ENCODE results near the gene MR1. TPM values are rescaled to one million over a fixed set of nuclear protein-coding genes. Genes with fewer than 3 reads are reported as not detected.
A peak's percentile ranks its signal among the peaks of the same experiment; 100 is the strongest.

The MR1 gene
- total and polyA plus RNA-seq, 9 of the 15 experiments (the other 6 are each of a cell fraction or from before 2014, with no cell fraction given): 9.7 to 21.7 (median 15.6) TPM

DNA sequence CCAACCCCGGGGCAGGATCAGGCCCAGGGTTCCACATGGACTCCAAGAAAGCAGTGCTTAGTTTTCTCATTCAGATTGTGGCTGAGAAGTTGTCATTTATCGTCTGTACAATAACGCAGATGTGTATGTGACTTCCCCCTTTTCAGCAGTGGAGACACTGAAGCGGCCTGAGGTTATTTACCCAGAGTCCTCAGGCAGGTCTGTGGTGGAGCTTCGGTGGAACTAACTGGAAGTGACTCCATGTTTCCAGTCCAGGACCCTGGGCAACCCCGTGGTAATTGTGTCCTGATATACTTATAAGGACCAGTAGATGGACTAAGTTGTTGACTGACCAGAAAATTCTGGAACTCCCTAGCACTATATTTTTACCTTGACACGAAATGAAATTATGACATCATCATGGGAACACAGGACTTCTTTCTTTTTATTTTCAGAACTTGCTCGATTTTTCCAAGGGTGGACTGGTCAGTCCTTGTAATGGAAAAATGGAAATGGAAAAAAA lies 53.7 kb downstream of the MR1 start (continued):
- TF ChIP-seq BMI1 (IDR thresholded peaks at IDR 0.05; ENCODE audit: low read length) (no peak), PRPF4 (IDR thresholded peaks at IDR 0.05; ENCODE audit: insufficient read depth, low read depth, low read length, poor library complexity, severe bottlenecking) (no peak), ZNF778 (CRISPR knock-in tag; IDR thresholded peaks at IDR 0.05) (no peak), ASH1L (IDR thresholded peaks at IDR 0.05; ENCODE audit: borderline replicate concordance, low read depth, partially characterized antibody) (no peak), SAFB (IDR thresholded peaks at IDR 0.05; ENCODE audit: borderline replicate concordance, low read depth, low read length) (no peak), POLR2H (tag; IDR thresholded peaks at IDR 0.05; ENCODE audit: low read depth) (no peak), MYC (IDR thresholded peaks at IDR 0.05; ENCODE audit: low read depth, low read length) (no peak), MYC (CRISPR knock-in tag; IDR thresholded peaks at IDR 0.05; ENCODE audit: borderline replicate concordance, low read depth) (0 out of 2 replicates have a peak, but pooled peaks have one; percentile 1), NFE2L1 (tag; IDR thresholded peaks at IDR 0.05; ENCODE audit: borderline replicate concordance, low read depth) (no peak), BDP1 (IDR thresholded peaks at IDR 0.05; ENCODE audit: insufficient read depth, insufficient read length) (no peak), ZNF12 (CRISPR knock-in tag; IDR thresholded peaks at IDR 0.05) (no peak), ZNF589 (CRISPR knock-in tag; IDR thresholded peaks at IDR 0.05; ENCODE audit: low read depth) (no peak), RB1 (IDR thresholded peaks at IDR 0.05; ENCODE audit: low read depth) (0 out of 2 replicates have a peak, but pooled peaks have one; percentile 10), TAF1 (IDR thresholded peaks at IDR 0.05; ENCODE audit: control insufficient read depth, extremely low read depth, insufficient read depth, low read length, severe bottlenecking) (no peak), ZNF316 (IDR thresholded peaks at IDR 0.05) (no peak), NR3C1 (CRISPR knock-in tag; IDR thresholded peaks at IDR 0.05) (no peak), PCBP1 (IDR thresholded peaks at IDR 0.05; ENCODE audit: low read depth, low read length, poor library complexity, severe bottlenecking) (no peak), CCAR2 (IDR thresholded peaks at IDR 0.05; ENCODE audit: low read depth, low read length) (no peak), RAD21 (CRISPR knock-in tag; conservative IDR thresholded peaks at IDR 0.05 in 1 of 2, IDR thresholded peaks at IDR 0.05 in 1 of 2) (peak; percentile 25 to 26; a peak in 2 of 4 replicates), SETDB1 (IDR thresholded peaks at IDR 0.05; ENCODE audit: low read length) (no peak), TCF7L2 (IDR thresholded peaks at IDR 0.05; ENCODE audit: low read depth, low read length) (0 out of 2 replicates have a peak, but pooled peaks have one; percentile 8)
- TF ChIP-seq, protein P1, sequence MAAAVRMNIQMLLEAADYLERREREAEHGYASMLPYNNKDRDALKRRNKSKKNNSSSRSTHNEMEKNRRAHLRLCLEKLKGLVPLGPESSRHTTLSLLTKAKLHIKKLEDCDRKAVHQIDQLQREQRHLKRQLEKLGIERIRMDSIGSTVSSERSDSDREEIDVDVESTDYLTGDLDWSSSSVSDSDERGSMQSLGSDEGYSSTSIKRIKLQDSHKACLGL (CRISPR knock-in tag; IDR thresholded peaks at IDR 0.05; ENCODE audit: borderline replicate concordance, poor library complexity, severe bottlenecking): no peak
- TF ChIP-seq, protein P2, sequence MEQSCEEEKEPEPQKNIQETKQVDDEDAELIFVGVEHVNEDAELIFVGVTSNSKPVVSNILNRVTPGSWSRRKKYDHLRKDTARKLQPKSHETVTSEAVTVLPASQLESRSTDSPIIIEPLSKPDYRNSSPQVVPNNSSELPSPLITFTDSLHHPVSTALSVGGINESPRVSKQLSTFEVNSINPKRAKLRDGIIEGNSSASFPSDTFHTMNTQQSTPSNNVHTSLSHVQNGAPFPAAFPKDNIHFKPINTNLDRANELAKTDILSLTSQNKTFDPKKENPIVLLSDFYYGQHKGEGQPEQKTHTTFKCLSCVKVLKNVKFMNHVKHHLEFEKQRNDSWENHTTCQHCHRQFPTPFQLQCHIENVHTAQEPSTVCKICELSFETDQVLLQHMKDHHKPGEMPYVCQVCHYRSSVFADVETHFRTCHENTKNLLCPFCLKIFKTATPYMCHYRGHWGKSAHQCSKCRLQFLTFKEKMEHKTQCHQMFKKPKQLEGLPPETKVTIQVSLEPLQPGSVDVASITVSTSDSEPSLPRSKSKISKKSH (CRISPR knock-in tag; IDR thresholded peaks at IDR 0.05): no peak
- TF ChIP-seq, protein P3, sequence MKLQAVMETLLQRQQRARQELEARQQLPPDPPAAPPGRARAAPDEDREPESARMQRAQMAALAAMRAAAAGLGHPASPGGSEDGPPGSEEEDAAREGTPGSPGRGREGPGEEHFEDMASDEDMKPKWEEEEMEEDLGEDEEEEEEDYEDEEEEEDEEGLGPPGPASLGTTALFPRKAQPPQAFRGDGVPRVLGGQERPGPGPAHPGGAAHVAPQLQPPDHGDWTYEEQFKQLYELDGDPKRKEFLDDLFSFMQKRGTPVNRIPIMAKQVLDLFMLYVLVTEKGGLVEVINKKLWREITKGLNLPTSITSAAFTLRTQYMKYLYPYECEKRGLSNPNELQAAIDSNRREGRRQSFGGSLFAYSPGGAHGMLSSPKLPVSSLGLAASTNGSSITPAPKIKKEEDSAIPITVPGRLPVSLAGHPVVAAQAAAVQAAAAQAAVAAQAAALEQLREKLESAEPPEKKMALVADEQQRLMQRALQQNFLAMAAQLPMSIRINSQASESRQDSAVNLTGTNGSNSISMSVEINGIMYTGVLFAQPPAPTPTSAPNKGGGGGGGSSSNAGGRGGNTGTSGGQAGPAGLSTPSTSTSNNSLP (IDR thresholded peaks at IDR 0.05; ENCODE audit: borderline replicate concordance, low read depth, low read length): no peak
